Liver (tissue), 3 donors: Measurements from ENCODE around the gene ERC2.

Source experiments
- EGR1 ChIP-seq, 2 donors: IDR thresholded peaks; 2 replicates each; pipeline ENCODE4 v1.6.1; 2016 to 2018; ENCODE audit warnings: antibody characterized with exemption in 2 of 2, low read depth in 2 of 2
- FOXA1 ChIP-seq: IDR thresholded peaks from 2 replicates; pipeline ENCODE4 v1.6.1; 2016; ENCODE audit warnings: antibody characterized with exemption
- GABPA ChIP-seq, 2 donors: IDR thresholded peaks in 1 of 2; conservative IDR thresholded peaks in 1 of 2; 2 replicates each; pipeline ENCODE4 v1.6.1; 2016; ENCODE audit warnings: antibody characterized with exemption in 2 of 2, mild to moderate bottlenecking in 1 of 2, moderate library complexity in 1 of 2
- HNF4A ChIP-seq, 2 donors: conservative IDR thresholded peaks; 2 replicates each; pipeline ENCODE4 v1.6.1; 2016; ENCODE audit warnings: antibody characterized with exemption in 2 of 2, mild to moderate bottlenecking in 2 of 2
- HNF4G ChIP-seq: IDR thresholded peaks from 2 replicates; pipeline ENCODE4 v1.6.1; 2016; ENCODE audit warnings: antibody characterized with exemption
- JUND ChIP-seq, 2 donors: IDR thresholded peaks; 2 replicates each; pipeline ENCODE4 v1.6.1; 2016; ENCODE audit warnings: antibody characterized with exemption in 2 of 2
- RAD21 ChIP-seq, 2 donors: IDR thresholded peaks; 2 replicates each; pipeline ENCODE4 v1.6.1; 2016; ENCODE audit warnings: antibody characterized with exemption in 2 of 2, mild to moderate bottlenecking in 2 of 2
- REST ChIP-seq: IDR thresholded peaks from 2 replicates; pipeline ENCODE4 v1.6.1; 2016; ENCODE audit warnings: antibody characterized with exemption, mild to moderate bottlenecking
- RXRA ChIP-seq, 2 donors: IDR thresholded peaks; 2 replicates each; pipeline ENCODE4 v1.6.1; 2017 to 2018; ENCODE audit warnings: antibody characterized with exemption in 2 of 2, mild to moderate bottlenecking in 1 of 2
- SP1 ChIP-seq: IDR thresholded peaks from 2 replicates; pipeline ENCODE4 v1.6.1; 2018; ENCODE audit warnings: antibody characterized with exemption, mild to moderate bottlenecking
- TAF1 ChIP-seq: conservative IDR thresholded peaks from 2 replicates; pipeline ENCODE4 v1.6.1; 2016; ENCODE audit warnings: antibody characterized with exemption, mild to moderate bottlenecking
- ZBTB33 ChIP-seq: IDR thresholded peaks from 2 replicates; pipeline ENCODE4 v1.6.1; 2016; ENCODE audit warnings: antibody characterized with exemption
- TF ChIP-seq, protein P1 (sequence below): fragments of 150-350 bp; IDR thresholded peaks from 2 replicates; pipeline ENCODE4 v1.5.1; 2017; ENCODE audit warnings: improper control_type of control experiment, low read depth, low read length; ENCODE audit not compliant: missing input control
- TF ChIP-seq, protein P2 (sequence below): IDR thresholded peaks from 2 replicates; pipeline ENCODE4 v1.6.1; 2016; ENCODE audit warnings: antibody characterized with exemption
- donor health status: healthy.
- donor health status: healthy.

DNA sequence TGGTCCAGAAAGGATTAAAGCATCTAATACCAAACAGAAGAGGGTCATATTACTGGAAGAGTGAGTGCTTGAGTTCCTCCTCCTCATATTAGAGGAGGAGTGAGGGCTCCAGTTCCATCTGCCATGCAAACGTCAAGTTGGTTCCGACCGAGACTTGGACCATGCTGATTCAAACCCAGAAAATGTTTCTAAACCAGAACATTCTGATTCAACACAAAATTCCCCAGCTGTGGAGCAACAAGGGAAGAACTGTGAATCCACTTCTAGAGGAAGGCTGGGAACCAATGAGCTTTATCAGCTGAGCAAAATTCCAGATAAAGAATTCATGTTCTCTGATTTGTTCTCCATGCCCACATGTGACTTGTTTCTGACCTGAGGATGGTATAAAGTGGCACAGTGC is 845.5 kb downstream of the ERC2 start:
- TF ChIP-seq JUND (IDR thresholded peaks at IDR 0.05) (no peak), GABPA (IDR thresholded peaks at IDR 0.05 in 1 of 2, conservative IDR thresholded peaks at IDR 0.05 in 1 of 2) (no peak), ZBTB33 (no peak), EGR1 (IDR thresholded peaks at IDR 0.05; ENCODE audit: low read depth in 2 of 2) (no peak), SP1 (no peak), RAD21 (IDR thresholded peaks at IDR 0.05) (no peak), REST (no peak), TAF1 (no peak), HNF4G (no peak), FOXA1 (no peak), HNF4A (conservative IDR thresholded peaks at IDR 0.05) (no peak), RXRA (IDR thresholded peaks at IDR 0.05) (no peak)
- TF ChIP-seq, protein P1, sequence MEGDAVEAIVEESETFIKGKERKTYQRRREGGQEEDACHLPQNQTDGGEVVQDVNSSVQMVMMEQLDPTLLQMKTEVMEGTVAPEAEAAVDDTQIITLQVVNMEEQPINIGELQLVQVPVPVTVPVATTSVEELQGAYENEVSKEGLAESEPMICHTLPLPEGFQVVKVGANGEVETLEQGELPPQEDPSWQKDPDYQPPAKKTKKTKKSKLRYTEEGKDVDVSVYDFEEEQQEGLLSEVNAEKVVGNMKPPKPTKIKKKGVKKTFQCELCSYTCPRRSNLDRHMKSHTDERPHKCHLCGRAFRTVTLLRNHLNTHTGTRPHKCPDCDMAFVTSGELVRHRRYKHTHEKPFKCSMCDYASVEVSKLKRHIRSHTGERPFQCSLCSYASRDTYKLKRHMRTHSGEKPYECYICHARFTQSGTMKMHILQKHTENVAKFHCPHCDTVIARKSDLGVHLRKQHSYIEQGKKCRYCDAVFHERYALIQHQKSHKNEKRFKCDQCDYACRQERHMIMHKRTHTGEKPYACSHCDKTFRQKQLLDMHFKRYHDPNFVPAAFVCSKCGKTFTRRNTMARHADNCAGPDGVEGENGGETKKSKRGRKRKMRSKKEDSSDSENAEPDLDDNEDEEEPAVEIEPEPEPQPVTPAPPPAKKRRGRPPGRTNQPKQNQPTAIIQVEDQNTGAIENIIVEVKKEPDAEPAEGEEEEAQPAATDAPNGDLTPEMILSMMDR: no peak
- TF ChIP-seq, protein P2, sequence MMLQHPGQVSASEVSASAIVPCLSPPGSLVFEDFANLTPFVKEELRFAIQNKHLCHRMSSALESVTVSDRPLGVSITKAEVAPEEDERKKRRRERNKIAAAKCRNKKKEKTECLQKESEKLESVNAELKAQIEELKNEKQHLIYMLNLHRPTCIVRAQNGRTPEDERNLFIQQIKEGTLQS: no peak
